ENCODE measurements around the gene ATP5PB.

Gene ATP5PB, protein sequence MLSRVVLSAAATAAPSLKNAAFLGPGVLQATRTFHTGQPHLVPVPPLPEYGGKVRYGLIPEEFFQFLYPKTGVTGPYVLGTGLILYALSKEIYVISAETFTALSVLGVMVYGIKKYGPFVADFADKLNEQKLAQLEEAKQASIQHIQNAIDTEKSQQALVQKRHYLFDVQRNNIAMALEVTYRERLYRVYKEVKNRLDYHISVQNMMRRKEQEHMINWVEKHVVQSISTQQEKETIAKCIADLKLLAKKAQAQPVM

DNA sequence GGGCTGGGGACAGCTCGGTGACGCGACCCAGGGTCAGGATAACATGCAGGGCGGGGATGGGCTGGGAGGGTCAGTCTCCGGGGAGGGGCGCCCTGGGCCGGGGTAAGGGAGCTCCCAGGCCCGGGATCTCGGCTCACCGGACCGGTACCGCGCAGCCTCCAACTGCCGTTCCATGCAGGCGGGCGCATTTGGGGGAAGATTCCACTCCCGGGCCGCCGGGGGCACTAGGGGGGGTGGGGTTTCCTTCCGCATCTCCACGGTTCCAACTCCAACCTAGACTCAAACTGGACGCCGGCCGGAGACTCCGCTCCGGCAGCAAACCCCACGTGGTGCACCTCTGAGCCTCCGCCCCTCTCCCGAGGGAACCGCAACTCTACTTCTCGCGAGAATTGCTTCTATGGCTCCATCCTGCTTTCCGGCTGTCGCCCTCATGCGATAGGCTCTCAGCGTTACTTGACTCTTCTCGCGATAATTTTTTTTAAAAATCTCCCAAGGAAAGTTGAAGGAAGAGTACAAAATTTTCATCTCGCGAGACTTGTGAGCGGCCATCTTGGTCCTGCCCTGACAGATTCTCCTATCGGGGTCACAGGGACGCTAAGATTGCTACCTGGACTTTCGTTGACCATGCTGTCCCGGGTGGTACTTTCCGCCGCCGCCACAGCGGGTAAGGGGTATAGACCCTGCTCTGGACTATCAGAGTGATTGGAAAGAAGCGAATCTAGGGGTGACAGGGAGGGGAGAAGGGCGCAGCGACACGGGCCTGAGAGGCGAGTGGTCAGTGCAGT, at the start of gene ATP5PB, which contains the start of gene WDR77:
Gene ATP5PB (plus strand): TSS at position 547 of the 785 bp plus-strand sequence. CDS start 78 bp downstream, at position 625.
Gene WDR77 (minus strand): TSS at position 339 of the 785 bp plus-strand sequence. CDS start 87 bp downstream, at position 252.
- Histone ChIP-seq H3K9ac (ENCODE audit: low read length) (peak within 1 kb of the TSS; percentile 99), H3K27me3 (ENCODE audit: insufficient read depth, low read length) (no peaks in the 10 kb centered on the region), H4K20me1 (ENCODE audit: insufficient read depth, low read length) (no peaks in the 10 kb centered on the region), H3K9me2 (ENCODE audit: low read depth, low read length) (no peaks in the 10 kb centered on the region), H3K27ac (ENCODE audit: low read depth, low read length, poor library complexity, severe bottlenecking) (peak within 1 kb of the TSS; percentile 56), H3K79me2 (ENCODE audit: insufficient read depth, low read length) (peaks cover 53% of the 10 kb centered on the region), H3K4me2 (ENCODE audit: low read length) (peak within 1 kb of the TSS; percentile 100), H3K4me3 (ENCODE audit: low read depth, low read length, poor library complexity, severe bottlenecking) (peak within 1 kb of the TSS; percentile 99), H3K9me3 (ENCODE audit: low read length) (no peaks in the 10 kb centered on the region), H3K36me3 (ENCODE audit: insufficient read depth, low read length) (peaks cover 64% of the 10 kb centered on the region), H3F3A (ENCODE audit: insufficient read depth, low read length) (no peaks in the 10 kb centered on the region), H3K4me1 (ENCODE audit: insufficient read depth, low read length, severe bottlenecking) (peaks cover 47% of the 10 kb centered on the region), H2AFZ (ENCODE audit: low read length) (no peak within 1 kb of the TSS)
- TF ChIP-seq CTCF (IDR thresholded peaks at IDR 0.05; ENCODE audit: low read length) (no peak), EZH2 (IDR thresholded peaks at IDR 0.05; ENCODE audit: borderline replicate concordance, low read length) (no peak)

GRCh38 chr1:111399792-111400610, 49.3 kb upstream of the ATP5PB start:
- H3F3A ChIP-seq (ENCODE audit: insufficient read depth, low read length), result no peaks in the 10 kb centered on the region
- no peaks in the 10 kb centered on the region for H3K9me2 ChIP-seq (ENCODE audit: low read depth, low read length)
- peak overlapping the region; percentile 58 for H3K4me2 ChIP-seq (ENCODE audit: low read length)
- no peaks in the 10 kb centered on the region for H3K27me3 ChIP-seq (ENCODE audit: insufficient read depth, low read length)
- no peaks in the 10 kb centered on the region for H3K79me2 ChIP-seq (ENCODE audit: insufficient read depth, low read length)
- H3K4me1 ChIP-seq (ENCODE audit: insufficient read depth, low read length, severe bottlenecking), result peaks cover 31% of the 10 kb centered on the region
- TF ChIP-seq CTCF (IDR thresholded peaks at IDR 0.05; ENCODE audit: low read length) (peak; percentile 54), EZH2 (IDR thresholded peaks at IDR 0.05; ENCODE audit: borderline replicate concordance, low read length) (no peak)
- no peaks in the 10 kb centered on the region for H3K36me3 ChIP-seq (ENCODE audit: insufficient read depth, low read length)
- peak overlapping the region; percentile 21 for H3K4me3 ChIP-seq (ENCODE audit: low read depth, low read length, poor library complexity, severe bottlenecking)
- H2AFZ ChIP-seq (ENCODE audit: low read length), result peak overlapping the region; percentile 72
- peak overlapping the region; percentile 31; the same call in 1 of the 2 replicates for H3K9ac ChIP-seq (ENCODE audit: low read length)
- no peaks in the 10 kb centered on the region for H4K20me1 ChIP-seq (ENCODE audit: insufficient read depth, low read length)
- no peaks in the 10 kb centered on the region for H3K9me3 ChIP-seq (ENCODE audit: low read length)
- H3K27ac ChIP-seq (ENCODE audit: low read depth, low read length, poor library complexity, severe bottlenecking), result no peak overlapping the region

GRCh38 chr1:111402083-111402482, 47.2 kb upstream of the ATP5PB start:
- no peak overlapping the region for H3K4me2 ChIP-seq (ENCODE audit: low read length)

More at GRCh38 chr1:111402083-111402482, 47.2 kb upstream of the ATP5PB start:
- H4K20me1 ChIP-seq (ENCODE audit: insufficient read depth, low read length), result no peaks in the 10 kb centered on the region
- H3K9ac ChIP-seq (ENCODE audit: low read length), result no peak overlapping the region
- no peak overlapping the region; the same call in 1 of the 2 replicates for H2AFZ ChIP-seq (ENCODE audit: low read length)
- no peaks in the 10 kb centered on the region for H3K9me3 ChIP-seq (ENCODE audit: low read length)
- H3K36me3 ChIP-seq (ENCODE audit: insufficient read depth, low read length), result no peaks in the 10 kb centered on the region
- TF ChIP-seq CTCF (IDR thresholded peaks at IDR 0.05; ENCODE audit: low read length) (no peak), EZH2 (IDR thresholded peaks at IDR 0.05; ENCODE audit: borderline replicate concordance, low read length) (no peak)
- no peaks in the 10 kb centered on the region for H3K79me2 ChIP-seq (ENCODE audit: insufficient read depth, low read length)
- no peaks in the 10 kb centered on the region for H3K9me2 ChIP-seq (ENCODE audit: low read depth, low read length)
- H3K4me1 ChIP-seq (ENCODE audit: insufficient read depth, low read length, severe bottlenecking), result peaks cover 52% of the 10 kb centered on the region
- H3K4me3 ChIP-seq (ENCODE audit: low read depth, low read length, poor library complexity, severe bottlenecking), result no peak overlapping the region
- H3K27ac ChIP-seq (ENCODE audit: low read depth, low read length, poor library complexity, severe bottlenecking), result no peak overlapping the region
- no peaks in the 10 kb centered on the region for H3K27me3 ChIP-seq (ENCODE audit: insufficient read depth, low read length)
- H3F3A ChIP-seq (ENCODE audit: insufficient read depth, low read length), result no peaks in the 10 kb centered on the region
